ENCODE data around the gene MCRS1. TPM values are rescaled to one million over a fixed set of nuclear protein-coding genes. Genes with fewer than 3 reads are reported as not detected.

Gene MCRS1
- total and polyA plus RNA-seq, 2 experiments from 2014 or later, result 105 to 139 TPM

- DNase-seq (ENCODE audit: low spot score) (no peak), ATAC-seq (no peak; the same call in 2 of the 3 replicates)
- Mint-ChIP-seq H3K4me1 (peaks cover 12% of the 10 kb centered on the region; the same call in 2 of the 3 replicates), H3K36me3 (ENCODE audit: low read depth) (peaks cover 3% of the 10 kb centered on the region; the same call in 2 of the 3 replicates), H3K4me3 (no peak overlapping the region), H3K9me3 (no peaks in the 10 kb centered on the region), H3K27ac (no peak overlapping the region; the same call in 1 of the 2 replicates), H3K27me3 (ENCODE audit: insufficient read depth, low read depth, poor library complexity) (peaks cover 6% of the 10 kb centered on the region)
- Histone ChIP-seq H2AFZ (no peak overlapping the region), H3K27me3 (ENCODE audit: insufficient read depth) (no peaks in the 10 kb centered on the region), H3K36me3 (ENCODE audit: insufficient read depth) (no peaks in the 10 kb centered on the region), H3K4me1 (ENCODE audit: insufficient read depth) (no peaks in the 10 kb centered on the region), H4K20me1 (replicated peaks; ENCODE audit: insufficient read depth) (no peaks in the 10 kb centered on the region; the same call in 1 of the 2 replicates), H3K4me2 (no peak overlapping the region), H3F3A (replicated peaks; ENCODE audit: low read depth) (no peaks in the 10 kb centered on the region), H3K27ac (ENCODE audit: low read depth) (no peak overlapping the region; the same call in 1 of the 2 replicates), H3K9me2 (ENCODE audit: insufficient read depth) (no peaks in the 10 kb centered on the region), H3K4me3 (no peak overlapping the region), H3K79me2 (replicated peaks; ENCODE audit: insufficient read depth) (0 out of 2 replicates have a peak, but pooled peaks cover 14% of the 10 kb centered on the region)
- TF ChIP-seq, protein P1, sequence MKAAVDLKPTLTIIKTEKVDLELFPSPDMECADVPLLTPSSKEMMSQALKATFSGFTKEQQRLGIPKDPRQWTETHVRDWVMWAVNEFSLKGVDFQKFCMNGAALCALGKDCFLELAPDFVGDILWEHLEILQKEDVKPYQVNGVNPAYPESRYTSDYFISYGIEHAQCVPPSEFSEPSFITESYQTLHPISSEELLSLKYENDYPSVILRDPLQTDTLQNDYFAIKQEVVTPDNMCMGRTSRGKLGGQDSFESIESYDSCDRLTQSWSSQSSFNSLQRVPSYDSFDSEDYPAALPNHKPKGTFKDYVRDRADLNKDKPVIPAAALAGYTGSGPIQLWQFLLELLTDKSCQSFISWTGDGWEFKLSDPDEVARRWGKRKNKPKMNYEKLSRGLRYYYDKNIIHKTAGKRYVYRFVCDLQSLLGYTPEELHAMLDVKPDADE (IDR thresholded peaks at IDR 0.05), result no peak
- TF ChIP-seq, protein P2, sequence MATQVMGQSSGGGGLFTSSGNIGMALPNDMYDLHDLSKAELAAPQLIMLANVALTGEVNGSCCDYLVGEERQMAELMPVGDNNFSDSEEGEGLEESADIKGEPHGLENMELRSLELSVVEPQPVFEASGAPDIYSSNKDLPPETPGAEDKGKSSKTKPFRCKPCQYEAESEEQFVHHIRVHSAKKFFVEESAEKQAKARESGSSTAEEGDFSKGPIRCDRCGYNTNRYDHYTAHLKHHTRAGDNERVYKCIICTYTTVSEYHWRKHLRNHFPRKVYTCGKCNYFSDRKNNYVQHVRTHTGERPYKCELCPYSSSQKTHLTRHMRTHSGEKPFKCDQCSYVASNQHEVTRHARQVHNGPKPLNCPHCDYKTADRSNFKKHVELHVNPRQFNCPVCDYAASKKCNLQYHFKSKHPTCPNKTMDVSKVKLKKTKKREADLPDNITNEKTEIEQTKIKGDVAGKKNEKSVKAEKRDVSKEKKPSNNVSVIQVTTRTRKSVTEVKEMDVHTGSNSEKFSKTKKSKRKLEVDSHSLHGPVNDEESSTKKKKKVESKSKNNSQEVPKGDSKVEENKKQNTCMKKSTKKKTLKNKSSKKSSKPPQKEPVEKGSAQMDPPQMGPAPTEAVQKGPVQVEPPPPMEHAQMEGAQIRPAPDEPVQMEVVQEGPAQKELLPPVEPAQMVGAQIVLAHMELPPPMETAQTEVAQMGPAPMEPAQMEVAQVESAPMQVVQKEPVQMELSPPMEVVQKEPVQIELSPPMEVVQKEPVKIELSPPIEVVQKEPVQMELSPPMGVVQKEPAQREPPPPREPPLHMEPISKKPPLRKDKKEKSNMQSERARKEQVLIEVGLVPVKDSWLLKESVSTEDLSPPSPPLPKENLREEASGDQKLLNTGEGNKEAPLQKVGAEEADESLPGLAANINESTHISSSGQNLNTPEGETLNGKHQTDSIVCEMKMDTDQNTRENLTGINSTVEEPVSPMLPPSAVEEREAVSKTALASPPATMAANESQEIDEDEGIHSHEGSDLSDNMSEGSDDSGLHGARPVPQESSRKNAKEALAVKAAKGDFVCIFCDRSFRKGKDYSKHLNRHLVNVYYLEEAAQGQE (IDR thresholded peaks at IDR 0.05; ENCODE audit: unreplicated experiment), result no peak
Observed at GRCh38 chr12:49585477-49586459, 17.8 kb upstream of the MCRS1 start.

DNA sequence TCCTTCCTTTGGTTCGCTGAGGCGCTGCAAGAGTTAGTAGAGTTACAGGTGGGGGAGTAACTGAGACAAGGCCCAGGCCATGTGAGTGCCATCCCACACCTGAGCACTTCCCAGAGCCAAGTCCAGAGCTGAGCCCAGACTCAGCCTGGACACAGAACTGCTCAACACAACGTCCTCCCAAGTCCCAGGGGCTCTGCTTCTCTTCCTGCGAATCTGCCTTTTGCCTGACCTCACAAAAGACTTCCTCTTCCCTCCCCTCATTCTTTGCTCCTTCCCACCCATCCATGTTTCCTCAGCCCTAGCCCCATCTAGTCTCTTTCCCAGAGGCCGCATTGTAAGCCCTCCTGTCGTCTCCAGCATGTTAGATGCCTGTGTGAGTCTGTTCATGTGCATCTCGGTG is 16.6 kb upstream of the MCRS1 start:
- peaks cover 11% of the 10 kb centered on the region for H3K27me3 Mint-ChIP-seq (ENCODE audit: insufficient read depth, low read depth, poor library complexity)
- Histone ChIP-seq H4K20me1 (replicated peaks; ENCODE audit: insufficient read depth) (peaks cover 2% of the 10 kb centered on the region; the same call in 1 of the 2 replicates), H2AFZ (no peak overlapping the region), H3F3A (replicated peaks; ENCODE audit: low read depth) (no peaks in the 10 kb centered on the region), H3K4me1 (ENCODE audit: insufficient read depth) (no peaks in the 10 kb centered on the region), H3K4me2 (no peak overlapping the region), H3K27ac (ENCODE audit: low read depth) (0 out of 2 replicates have a peak overlapping the region, but pooled peaks have one; percentile 9), H3K4me3 (no peak overlapping the region), H3K9me2 (ENCODE audit: insufficient read depth) (no peaks in the 10 kb centered on the region), H3K27me3 (ENCODE audit: insufficient read depth) (no peaks in the 10 kb centered on the region), H3K36me3 (ENCODE audit: insufficient read depth) (no peaks in the 10 kb centered on the region), H3K79me2 (replicated peaks; ENCODE audit: insufficient read depth) (0 out of 2 replicates have a peak, but pooled peaks cover 14% of the 10 kb centered on the region)
- peak overlapping the region; percentile 40 for H3K27ac Mint-ChIP-seq
- DNase-seq (ENCODE audit: low spot score), result no peak
- H3K4me1 Mint-ChIP-seq, result peaks cover 16% of the 10 kb centered on the region
- H3K4me3 Mint-ChIP-seq, result no peak overlapping the region
- no peaks in the 10 kb centered on the region for H3K9me3 Mint-ChIP-seq
- H3K36me3 Mint-ChIP-seq (ENCODE audit: low read depth), result peaks cover 2% of the 10 kb centered on the region; the same call in 1 of the 3 replicates
- no peak for ATAC-seq
- TF ChIP-seq, protein P1 (IDR thresholded peaks at IDR 0.05), result no peak
- TF ChIP-seq EZH2 (IDR thresholded peaks at IDR 0.05; ENCODE audit: low read depth, unreplicated experiment) (no peak), POLR2AphosphoS5 (IDR thresholded peaks at IDR 0.05; ENCODE audit: low read depth) (no peak), ZNF114 (CRISPR knock-in tag; IDR thresholded peaks at IDR 0.05) (no peak)
- TF ChIP-seq, protein P3, sequence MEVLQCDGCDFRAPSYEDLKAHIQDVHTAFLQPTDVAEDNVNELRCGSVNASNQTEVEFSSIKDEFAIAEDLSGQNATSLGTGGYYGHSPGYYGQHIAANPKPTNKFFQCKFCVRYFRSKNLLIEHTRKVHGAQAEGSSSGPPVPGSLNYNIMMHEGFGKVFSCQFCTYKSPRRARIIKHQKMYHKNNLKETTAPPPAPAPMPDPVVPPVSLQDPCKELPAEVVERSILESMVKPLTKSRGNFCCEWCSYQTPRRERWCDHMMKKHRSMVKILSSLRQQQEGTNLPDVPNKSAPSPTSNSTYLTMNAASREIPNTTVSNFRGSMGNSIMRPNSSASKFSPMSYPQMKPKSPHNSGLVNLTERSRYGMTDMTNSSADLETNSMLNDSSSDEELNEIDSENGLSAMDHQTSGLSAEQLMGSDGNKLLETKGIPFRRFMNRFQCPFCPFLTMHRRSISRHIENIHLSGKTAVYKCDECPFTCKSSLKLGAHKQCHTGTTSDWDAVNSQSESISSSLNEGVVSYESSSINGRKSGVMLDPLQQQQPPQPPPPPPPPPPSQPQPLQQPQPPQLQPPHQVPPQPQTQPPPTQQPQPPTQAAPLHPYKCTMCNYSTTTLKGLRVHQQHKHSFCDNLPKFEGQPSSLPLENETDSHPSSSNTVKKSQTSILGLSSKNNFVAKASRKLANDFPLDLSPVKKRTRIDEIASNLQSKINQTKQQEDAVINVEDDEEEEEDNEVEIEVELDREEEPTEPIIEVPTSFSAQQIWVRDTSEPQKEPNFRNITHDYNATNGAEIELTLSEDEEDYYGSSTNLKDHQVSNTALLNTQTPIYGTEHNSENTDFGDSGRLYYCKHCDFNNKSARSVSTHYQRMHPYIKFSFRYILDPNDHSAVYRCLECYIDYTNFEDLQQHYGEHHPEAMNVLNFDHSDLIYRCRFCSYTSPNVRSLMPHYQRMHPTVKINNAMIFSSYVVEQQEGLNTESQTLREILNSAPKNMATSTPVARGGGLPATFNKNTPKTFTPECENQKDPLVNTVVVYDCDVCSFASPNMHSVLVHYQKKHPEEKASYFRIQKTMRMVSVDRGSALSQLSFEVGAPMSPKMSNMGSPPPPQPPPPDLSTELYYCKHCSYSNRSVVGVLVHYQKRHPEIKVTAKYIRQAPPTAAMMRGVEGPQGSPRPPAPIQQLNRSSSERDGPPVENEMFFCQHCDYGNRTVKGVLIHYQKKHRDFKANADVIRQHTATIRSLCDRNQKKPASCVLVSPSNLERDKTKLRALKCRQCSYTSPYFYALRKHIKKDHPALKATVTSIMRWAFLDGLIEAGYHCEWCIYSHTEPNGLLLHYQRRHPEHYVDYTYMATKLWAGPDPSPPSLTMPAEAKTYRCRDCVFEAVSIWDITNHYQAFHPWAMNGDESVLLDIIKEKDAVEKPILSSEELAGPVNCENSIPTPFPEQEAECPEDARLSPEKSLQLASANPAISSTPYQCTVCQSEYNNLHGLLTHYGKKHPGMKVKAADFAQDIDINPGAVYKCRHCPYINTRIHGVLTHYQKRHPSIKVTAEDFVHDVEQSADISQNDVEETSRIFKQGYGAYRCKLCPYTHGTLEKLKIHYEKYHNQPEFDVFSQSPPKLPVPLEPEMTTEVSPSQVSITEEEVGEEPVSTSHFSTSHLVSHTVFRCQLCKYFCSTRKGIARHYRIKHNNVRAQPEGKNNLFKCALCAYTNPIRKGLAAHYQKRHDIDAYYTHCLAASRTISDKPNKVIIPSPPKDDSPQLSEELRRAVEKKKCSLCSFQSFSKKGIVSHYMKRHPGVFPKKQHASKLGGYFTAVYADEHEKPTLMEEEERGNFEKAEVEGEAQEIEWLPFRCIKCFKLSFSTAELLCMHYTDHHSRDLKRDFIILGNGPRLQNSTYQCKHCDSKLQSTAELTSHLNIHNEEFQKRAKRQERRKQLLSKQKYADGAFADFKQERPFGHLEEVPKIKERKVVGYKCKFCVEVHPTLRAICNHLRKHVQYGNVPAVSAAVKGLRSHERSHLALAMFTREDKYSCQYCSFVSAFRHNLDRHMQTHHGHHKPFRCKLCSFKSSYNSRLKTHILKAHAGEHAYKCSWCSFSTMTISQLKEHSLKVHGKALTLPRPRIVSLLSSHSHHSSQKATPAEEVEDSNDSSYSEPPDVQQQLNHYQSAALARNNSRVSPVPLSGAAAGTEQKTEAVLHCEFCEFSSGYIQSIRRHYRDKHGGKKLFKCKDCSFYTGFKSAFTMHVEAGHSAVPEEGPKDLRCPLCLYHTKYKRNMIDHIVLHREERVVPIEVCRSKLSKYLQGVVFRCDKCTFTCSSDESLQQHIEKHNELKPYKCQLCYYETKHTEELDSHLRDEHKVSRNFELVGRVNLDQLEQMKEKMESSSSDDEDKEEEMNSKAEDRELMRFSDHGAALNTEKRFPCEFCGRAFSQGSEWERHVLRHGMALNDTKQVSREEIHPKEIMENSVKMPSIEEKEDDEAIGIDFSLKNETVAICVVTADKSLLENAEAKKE (CRISPR knock-in tag; IDR thresholded peaks at IDR 0.05), result no peak
